Effector memory CD8-positive, alpha-beta T cell (primary cell): ENCODE results near the gene CERT1.
"Not testable (repeated sequence)": the region's sequence is repeated elsewhere in the genome, so short reads cannot be mapped to it uniquely, and the experiment has no call there.

Source experiments
- ATAC-seq: fragments of 150-1000 bp; cut with Tn5 transposase; replicated peaks from 2 replicates; pipeline ENCODE4 v1.10.0; 2021; ENCODE audit warnings: mild to moderate bottlenecking, moderate library complexity
- DNase-seq, 3 experiments: peaks; one replicate each; pipeline ENCODE4 v3.0.0; 2021
- H3K27ac Mint-ChIP-seq, 2 donors: one replicate each; pipeline ENCODE4 v1.8.0; 2022; ENCODE audit warnings: mild to moderate bottlenecking in 2 of 2, mixed read lengths in 2 of 2, moderate library complexity in 2 of 2
- H3K27me3 Mint-ChIP-seq, 2 donors: one replicate each; pipeline ENCODE4 v1.8.0; 2022; ENCODE audit warnings: mixed read lengths in 2 of 2
- H3K36me3 Mint-ChIP-seq: one replicate; pipeline ENCODE4 v1.8.0; 2022; ENCODE audit warnings: mild to moderate bottlenecking, moderate library complexity, mixed read lengths; ENCODE audit not compliant: insufficient read depth
- H3K4me1 Mint-ChIP-seq, 2 donors: one replicate each; pipeline ENCODE4 v1.8.0; 2022; ENCODE audit warnings: low read depth in 2 of 2, mixed read lengths in 2 of 2
- H3K4me3 Mint-ChIP-seq, 2 donors: one replicate each; pipeline ENCODE4 v1.8.0; 2022; ENCODE audit warnings: mild to moderate bottlenecking in 2 of 2, mixed read lengths in 2 of 2, moderate library complexity in 2 of 2
- H3K9me3 Mint-ChIP-seq, 2 donors: one replicate each; pipeline ENCODE4 v1.8.0; 2022; ENCODE audit warnings: mixed read lengths in 2 of 2

Gene CERT1

DNA sequence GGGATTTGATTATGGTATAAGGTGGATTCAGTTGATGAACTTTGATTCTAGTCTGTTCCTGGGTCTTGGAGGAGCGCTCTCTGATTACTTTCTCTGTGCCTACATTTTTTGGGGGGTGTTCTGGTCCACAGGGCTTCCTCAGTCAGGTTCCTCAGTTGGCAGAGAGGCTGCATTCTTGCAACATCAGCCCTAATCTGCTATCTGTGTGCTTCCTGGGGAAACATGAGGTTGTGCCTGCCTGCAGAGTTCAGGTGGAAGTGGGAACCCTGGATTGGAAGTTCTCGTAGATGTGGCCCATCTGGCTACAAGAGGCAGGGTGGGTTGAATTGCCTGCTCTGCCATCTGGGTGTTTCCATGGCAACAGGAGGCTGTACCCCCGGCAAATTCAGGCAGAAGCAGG, 24.7 kb upstream of the CERT1 start:
- Mint-ChIP-seq H3K4me3 (no peak overlapping the region), H3K4me1 (peaks cover 14 to 21% of the 10 kb centered on the region in 2 donors), H3K9me3 (peaks cover 0 to 6% of the 10 kb centered on the region in 2 donors), H3K27ac (peak overlapping the region; percentile 14 to 19), H3K36me3 (peaks cover 8% of the 10 kb centered on the region), H3K27me3 (no peaks in the 10 kb centered on the region)
- ATAC-seq (no peak), DNase-seq (no peak)

- Mint-ChIP-seq H3K9me3 (peaks cover 0 to 6% of the 10 kb centered on the region in 2 donors), H3K4me3 (no peak overlapping the region), H3K36me3 (peaks cover 4% of the 10 kb centered on the region), H3K4me1 (peaks cover 14 to 21% of the 10 kb centered on the region in 2 donors), H3K27ac (no peak overlapping the region), H3K27me3 (no peaks in the 10 kb centered on the region)
- no peak for ATAC-seq
- no peak for DNase-seq
Observed at GRCh38 chr5:75534734-75535133, 23.3 kb upstream of the CERT1 start.

- not testable (repeated sequence) for DNase-seq, H3K27ac Mint-ChIP-seq, ATAC-seq, H3K27me3 Mint-ChIP-seq, H3K36me3 Mint-ChIP-seq, H3K4me3 Mint-ChIP-seq, H3K9me3 Mint-ChIP-seq
- peaks cover 18 to 26% of the 10 kb centered on the region in 2 donors for H3K4me1 Mint-ChIP-seq
Observed at GRCh38 chr5:75533716-75534115, 22.3 kb upstream of the CERT1 start.

DNA sequence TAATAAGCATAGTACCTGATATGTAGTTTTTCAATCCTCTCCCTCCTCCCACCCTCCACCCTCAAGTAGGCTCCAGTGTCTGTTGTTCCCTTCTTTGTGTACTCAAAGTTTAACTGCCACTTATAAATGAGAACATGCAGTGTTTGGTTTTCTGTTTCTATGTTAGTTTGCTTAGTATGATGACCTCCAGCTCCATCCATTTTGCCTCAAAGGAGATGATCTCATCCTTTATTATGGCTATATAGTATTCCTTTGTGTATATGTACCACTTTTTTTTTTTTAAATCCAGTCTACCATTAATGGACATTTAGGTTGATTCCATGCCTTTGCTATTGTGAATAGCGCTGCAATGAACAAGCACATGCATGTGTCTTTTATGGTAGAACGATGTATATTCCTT, 20.8 kb upstream of the CERT1 start:
- Mint-ChIP-seq H3K4me1 (peaks cover 18 to 26% of the 10 kb centered on the region in 2 donors), H3K4me3 (no peak overlapping the region), H3K27me3 (no peaks in the 10 kb centered on the region), H3K36me3 (peaks cover 4% of the 10 kb centered on the region), H3K27ac (no peak overlapping the region), H3K9me3 (peaks cover 0 to 6% of the 10 kb centered on the region in 2 donors)
- ATAC-seq = no peak
- no peak for DNase-seq

DNA sequence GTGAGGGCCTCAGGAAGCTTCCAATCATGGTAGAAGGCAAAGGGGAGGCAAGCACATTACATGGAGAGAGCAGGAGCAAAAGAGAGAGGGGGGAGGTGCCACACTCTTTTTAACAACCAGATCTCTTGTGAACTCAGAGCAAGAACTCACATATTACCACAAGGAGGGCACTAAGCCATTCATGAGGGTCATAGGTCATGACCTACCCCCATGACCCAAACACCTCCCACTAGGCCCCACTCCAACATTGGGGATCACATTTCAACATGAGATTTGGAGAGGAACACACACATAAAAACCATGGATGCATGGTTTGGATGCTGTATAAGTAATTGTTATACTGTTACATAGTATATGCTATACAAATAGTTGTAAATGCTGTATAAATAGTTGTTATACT, 17.8 kb upstream of the CERT1 start:
- Mint-ChIP-seq H3K9me3 (no peaks in the 10 kb centered on the region), H3K27me3 (no peaks in the 10 kb centered on the region), H3K27ac (peak overlapping the region; percentile 59 to 63), H3K36me3 (peaks cover 5% of the 10 kb centered on the region), H3K4me1 (peaks cover 9 to 23% of the 10 kb centered on the region in 2 donors), H3K4me3 (no peak overlapping the region)
- ATAC-seq (no peak), DNase-seq (no peak)

DNA sequence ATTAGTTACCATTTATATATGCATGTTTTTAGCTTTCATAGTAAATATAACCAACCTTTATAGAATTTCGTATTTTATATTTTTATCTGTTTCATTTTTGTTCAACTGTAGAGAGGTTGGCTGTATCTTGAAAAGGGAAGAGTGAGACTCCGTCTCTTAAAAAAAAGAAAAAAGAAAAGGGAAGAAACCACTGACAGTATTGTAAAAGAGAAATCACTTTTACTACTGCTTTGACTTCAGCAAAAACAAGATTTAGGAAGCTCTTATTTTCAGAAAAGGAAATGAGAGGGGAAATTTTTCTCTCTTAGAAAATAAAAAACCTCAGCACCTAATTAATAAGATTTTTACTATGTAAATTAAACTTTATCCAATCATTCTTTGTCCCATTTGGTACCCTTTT, 14.6 kb upstream of the CERT1 start:
- Mint-ChIP-seq H3K4me3 (no peak overlapping the region), H3K36me3 (peaks cover 5% of the 10 kb centered on the region), H3K27ac (no peak overlapping the region), H3K27me3 (no peaks in the 10 kb centered on the region), H3K4me1 (peaks cover 11 to 19% of the 10 kb centered on the region in 2 donors), H3K9me3 (no peaks in the 10 kb centered on the region)
- DNase-seq (no peak), ATAC-seq (no peak)

- Mint-ChIP-seq H3K4me3 (no peak overlapping the region), H3K27me3 (no peaks in the 10 kb centered on the region), H3K36me3 (peaks cover 5% of the 10 kb centered on the region), H3K27ac (no peak overlapping the region), H3K9me3 (no peaks in the 10 kb centered on the region), H3K4me1 (peaks cover 11 to 19% of the 10 kb centered on the region in 2 donors)
- no peak for ATAC-seq
- DNase-seq = no peak
Observed at GRCh38 chr5:75525344-75525743, 13.9 kb upstream of the CERT1 start.

- H3K27me3 Mint-ChIP-seq = no peaks in the 10 kb centered on the region
- no peak for DNase-seq
- ATAC-seq = no peak
- H3K9me3 Mint-ChIP-seq = no peaks in the 10 kb centered on the region
- H3K36me3 Mint-ChIP-seq = peaks cover 10% of the 10 kb centered on the region
- H3K4me3 Mint-ChIP-seq = no peak overlapping the region
- peaks cover 12 to 26% of the 10 kb centered on the region in 2 donors for H3K4me1 Mint-ChIP-seq
- H3K27ac Mint-ChIP-seq = no peak overlapping the region
Observed at GRCh38 chr5:75524591-75524990, 13.2 kb upstream of the CERT1 start.

DNA sequence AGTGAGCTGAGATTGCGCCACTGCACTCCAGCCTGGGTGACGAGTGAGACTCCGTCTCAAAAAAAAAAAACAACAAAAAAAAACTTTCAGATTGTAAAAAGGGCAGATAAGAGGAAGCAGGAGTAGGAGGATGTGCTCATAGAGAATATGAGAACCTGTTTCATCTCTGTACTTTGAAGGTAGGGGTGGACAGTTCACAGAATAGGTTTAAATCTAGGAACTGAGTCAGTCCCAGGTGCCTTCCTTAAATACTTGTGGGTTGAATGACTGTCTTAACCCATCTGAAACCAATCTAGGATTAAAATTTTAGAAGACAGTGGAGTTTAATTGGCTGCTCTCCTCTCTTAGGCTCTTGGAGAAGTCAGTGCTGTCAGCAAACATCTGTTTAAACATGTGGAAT, 12.6 kb upstream of the CERT1 start:
- ATAC-seq (no peak), DNase-seq (no peak)
- Mint-ChIP-seq H3K27ac (no peak overlapping the region), H3K27me3 (no peaks in the 10 kb centered on the region), H3K36me3 (peaks cover 10% of the 10 kb centered on the region), H3K4me3 (no peak overlapping the region), H3K9me3 (no peaks in the 10 kb centered on the region), H3K4me1 (peaks cover 14 to 29% of the 10 kb centered on the region in 2 donors)

GRCh38 chr5:75523275-75523674, 11.8 kb upstream of the CERT1 start:
- DNase-seq = no peak
- no peaks in the 10 kb centered on the region for H3K9me3 Mint-ChIP-seq
- H3K4me3 Mint-ChIP-seq = no peak overlapping the region
- peaks cover 16 to 32% of the 10 kb centered on the region in 2 donors for H3K4me1 Mint-ChIP-seq
- peaks cover 10% of the 10 kb centered on the region for H3K36me3 Mint-ChIP-seq
- H3K27ac Mint-ChIP-seq = no peak overlapping the region
- ATAC-seq = no peak
- no peaks in the 10 kb centered on the region for H3K27me3 Mint-ChIP-seq

GRCh38 chr5:75522542-75522941, 11.1 kb upstream of the CERT1 start:
- H3K4me1 Mint-ChIP-seq = peaks cover 21 to 39% of the 10 kb centered on the region in 2 donors
- ATAC-seq = no peak

DNA sequence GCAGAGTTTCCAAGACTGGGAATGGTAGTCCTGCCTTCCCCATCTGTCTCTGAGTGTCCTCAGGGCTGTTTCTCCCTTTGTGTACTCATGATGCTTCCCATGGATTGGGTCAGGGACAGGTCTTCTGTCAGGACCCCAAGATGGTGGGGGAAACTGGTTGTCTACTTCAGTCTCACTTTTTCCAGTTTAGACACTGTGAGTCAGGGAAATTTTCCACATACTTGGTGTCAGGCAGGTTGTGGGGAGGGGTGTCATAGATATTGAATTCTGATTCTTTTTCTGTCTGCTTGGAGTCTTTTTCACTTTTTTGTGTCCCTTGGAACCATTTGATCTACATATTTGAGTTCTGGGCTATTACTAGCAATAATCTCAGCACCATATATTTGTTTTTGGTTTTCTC, 10.6 kb upstream of the CERT1 start:
- DNase-seq (no peak), ATAC-seq (no peak)
- no peak overlapping the region for H3K4me3 Mint-ChIP-seq
- no peaks in the 10 kb centered on the region for H3K27me3 Mint-ChIP-seq
- no peak overlapping the region for H3K27ac Mint-ChIP-seq
- H3K36me3 Mint-ChIP-seq = peaks cover 10% of the 10 kb centered on the region
- H3K4me1 Mint-ChIP-seq = peaks cover 23 to 41% of the 10 kb centered on the region in 2 donors
- H3K9me3 Mint-ChIP-seq = no peaks in the 10 kb centered on the region

More at GRCh38 chr5:75522542-75522941, 11.1 kb upstream of the CERT1 start:
- H3K27me3 Mint-ChIP-seq = no peaks in the 10 kb centered on the region
- H3K9me3 Mint-ChIP-seq = no peaks in the 10 kb centered on the region
- no peak overlapping the region for H3K4me3 Mint-ChIP-seq
- DNase-seq = no peak
- H3K36me3 Mint-ChIP-seq = peaks cover 10% of the 10 kb centered on the region
- no peak overlapping the region for H3K27ac Mint-ChIP-seq

DNA sequence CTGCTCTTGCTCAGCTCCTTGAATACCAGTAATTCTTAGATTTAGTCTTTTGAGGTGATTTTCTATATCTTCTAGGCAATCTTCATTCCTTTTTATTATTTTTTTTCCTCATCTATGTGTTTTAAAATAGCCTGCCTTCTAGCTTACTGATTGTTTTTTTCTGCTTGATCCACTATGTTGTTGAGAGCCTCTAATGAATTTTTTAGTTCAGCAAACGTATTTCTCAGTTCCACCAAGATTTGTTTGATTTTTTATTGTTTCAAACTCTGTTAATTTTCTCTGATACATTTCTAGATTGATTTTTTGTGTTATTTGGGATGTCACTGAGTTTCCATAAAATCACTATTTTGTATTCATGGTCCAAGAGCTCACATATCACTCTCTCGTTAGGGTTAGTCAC, 9.8 kb upstream of the CERT1 start:
- Mint-ChIP-seq H3K36me3 (peaks cover 5% of the 10 kb centered on the region), H3K9me3 (no peaks in the 10 kb centered on the region), H3K4me3 (no peak overlapping the region), H3K4me1 (peaks cover 23 to 41% of the 10 kb centered on the region in 2 donors), H3K27ac (no peak overlapping the region), H3K27me3 (no peaks in the 10 kb centered on the region)
- ATAC-seq (no peak), DNase-seq (no peak)

DNA sequence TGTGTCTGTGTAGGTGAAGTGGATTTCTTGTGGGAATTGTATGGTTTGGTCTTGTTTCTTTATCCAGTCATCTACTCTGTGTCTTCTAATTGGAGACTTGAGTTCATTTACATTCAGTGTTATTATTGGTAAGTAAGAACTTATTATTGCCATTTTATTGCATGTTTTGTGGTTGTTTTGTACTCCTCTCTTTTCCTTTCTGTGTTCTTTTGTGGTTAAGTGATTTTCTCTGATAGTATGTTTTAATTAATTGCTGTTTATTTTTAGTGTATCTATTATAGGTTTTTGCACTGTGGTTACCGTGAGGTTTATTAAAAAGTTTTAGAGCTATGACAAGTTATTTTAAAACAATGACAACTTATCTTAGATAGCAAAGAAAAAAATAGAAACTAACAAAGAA, 8.3 kb upstream of the CERT1 start:
- H3K27ac Mint-ChIP-seq = peak overlapping the region in 1 of 2 donors; percentile 9
- H3K9me3 Mint-ChIP-seq = no peaks in the 10 kb centered on the region
- H3K27me3 Mint-ChIP-seq = no peaks in the 10 kb centered on the region
- H3K4me3 Mint-ChIP-seq = no peak overlapping the region
- peaks cover 22 to 43% of the 10 kb centered on the region in 2 donors for H3K4me1 Mint-ChIP-seq
- peaks cover 5% of the 10 kb centered on the region for H3K36me3 Mint-ChIP-seq
- DNase-seq = no peak
- no peak for ATAC-seq

GRCh38 chr5:75514323-75514722, 2.9 kb upstream of the CERT1 start:
- Mint-ChIP-seq H3K36me3 (peaks cover 23% of the 10 kb centered on the region), H3K27me3 (no peaks in the 10 kb centered on the region), H3K9me3 (no peaks in the 10 kb centered on the region), H3K4me1 (peaks cover 35 to 54% of the 10 kb centered on the region in 2 donors), H3K4me3 (no peak overlapping the region), H3K27ac (no peak overlapping the region)
- no peak for ATAC-seq
- no peak for DNase-seq
